IMR-90 (cell line): ENCODE measurements around the gene LRRC10B. TPM values are rescaled to one million over a fixed set of nuclear protein-coding genes. Genes with fewer than 3 reads are reported as not detected.

Source experiments
- ATAC-seq: fragments of 200-7000 bp; cut with Tn5 transposase; 2 replicates; pipeline ENCODE4 v1.9.1; 2020; ENCODE audit warnings: low read depth, mild to moderate bottlenecking, moderate library complexity
- BruUV-seq: library from RNA; stranded (reverse); fragments of 400-500 nt; replicated peaks from 2 replicates; lab custom pipeline; 2021; lab: Mats Ljungman, UMichigan
- CTCF ChIA-PET: fragments of 300-600 bp; formaldehyde crosslinking; extraction: SDS; loops from one replicate; lab custom pipeline; 2021; ENCODE audit warnings: antibody characterized with exemption; lab: Yijun Ruan, JAX
- POLR2A ChIA-PET: fragments of 300-600 bp; sonication (Branson Sonifier 250); formaldehyde crosslinking; loops from one replicate; lab custom pipeline; 2022; ENCODE audit warnings: antibody characterized with exemption; ENCODE audit not compliant: unreplicated experiment; lab: Charles Lee
- DNase-seq: peaks from one replicate; pipeline ENCODE4 v3.0.0; 2013
- H2AFZ ChIP-seq: replicated peaks from 2 replicates; pipeline ENCODE3; 2013; ENCODE audit warnings: low read length, mild to moderate bottlenecking; ENCODE audit not compliant: poor library complexity
- H2AK5ac ChIP-seq: 2 replicates; pipeline ENCODE4 v1.6.1; 2013; ENCODE audit warnings: low read depth, low read length, inconsistent platforms
- H2AK9ac ChIP-seq: replicated peaks from 2 replicates; pipeline ENCODE3; 2013; ENCODE audit warnings: mild to moderate bottlenecking, low read depth, low read length, moderate library complexity; ENCODE audit not compliant: poor library complexity
- H2BK120ac ChIP-seq: 2 replicates; pipeline ENCODE4 v1.6.1; 2013; ENCODE audit warnings: low read depth, low read length, inconsistent platforms
- H2BK15ac ChIP-seq: 3 replicates; pipeline ENCODE4 v1.6.1; 2013; ENCODE audit warnings: low read depth, low read length, inconsistent platforms
- H2BK20ac ChIP-seq: 2 replicates; pipeline ENCODE4 v1.6.1; 2013; ENCODE audit warnings: low read depth, mild to moderate bottlenecking, inconsistent platforms, low read length, moderate library complexity
- H2BK5ac ChIP-seq: 2 replicates; pipeline ENCODE4 v1.6.1; 2013; ENCODE audit warnings: mild to moderate bottlenecking, low read depth, low read length, inconsistent platforms; ENCODE audit not compliant: poor library complexity, severe bottlenecking
- H3K14ac ChIP-seq: replicated peaks from 2 replicates; pipeline ENCODE4 v1.6.1; 2013; ENCODE audit warnings: low read depth, low read length, inconsistent platforms
- H3K18ac ChIP-seq: 2 replicates; pipeline ENCODE4 v1.6.1; 2013; ENCODE audit warnings: low read depth, low read length, control low read depth
- H3K23ac ChIP-seq: 2 replicates; pipeline ENCODE4 v1.6.1; 2013; ENCODE audit warnings: low read depth, low read length, inconsistent platforms
- H3K27ac ChIP-seq: 2 replicates; pipeline ENCODE4 v1.5.1; 2013; ENCODE audit warnings: mild to moderate bottlenecking, control low read depth, low read length; ENCODE audit not compliant: insufficient read depth
- H3K27me3 ChIP-seq: 2 replicates; pipeline ENCODE4 v1.6.1; 2013; ENCODE audit warnings: low read length; ENCODE audit not compliant: control insufficient read depth, insufficient read depth
- H3K36me3 ChIP-seq: 2 replicates; pipeline ENCODE4 v1.6.1; 2013; ENCODE audit warnings: low read length, mixed read lengths; ENCODE audit not compliant: control insufficient read depth, insufficient read depth
- H3K4ac ChIP-seq: 2 replicates; pipeline ENCODE4 v1.6.1; 2013; ENCODE audit warnings: low read depth, low read length, inconsistent platforms
- H3K4me1 ChIP-seq: 2 replicates; pipeline ENCODE4 v1.6.1; 2013; ENCODE audit warnings: low read length, mixed read lengths; ENCODE audit not compliant: control insufficient read depth, insufficient read depth
- H3K4me2 ChIP-seq: 2 replicates; pipeline ENCODE4 v1.6.1; 2013; ENCODE audit warnings: low read depth, mild to moderate bottlenecking, control low read depth, low read length, moderate library complexity
- H3K4me3 ChIP-seq: 2 replicates; pipeline ENCODE4 v1.5.1; 2013; ENCODE audit warnings: low read depth, mild to moderate bottlenecking, control low read depth, low read length, moderate library complexity; ENCODE audit not compliant: insufficient read depth
- H3K56ac ChIP-seq: 2 replicates; pipeline ENCODE4 v1.6.1; 2013; ENCODE audit warnings: low read length, inconsistent platforms; ENCODE audit not compliant: insufficient read depth; ENCODE audit errors: extremely low read depth
- H3K79me1 ChIP-seq, 2 experiments: 2 replicates each; pipeline ENCODE4 v1.6.1; 2013; ENCODE audit warnings: low read length in 2 of 2, inconsistent platforms in 1 of 2, low read depth in 1 of 2
- H3K9ac ChIP-seq: 2 replicates; pipeline ENCODE4 v1.6.1; 2013; ENCODE audit warnings: low read depth, low read length, control low read depth
- H3K9me1 ChIP-seq: 2 replicates; pipeline ENCODE4 v1.6.1; 2013; ENCODE audit warnings: low read length, inconsistent platforms; ENCODE audit not compliant: insufficient read depth
- H3K9me3 ChIP-seq: 2 replicates; pipeline ENCODE4 v1.6.1; 2013; ENCODE audit warnings: low read length; ENCODE audit not compliant: control insufficient read depth, insufficient read depth
- H4K20me1 ChIP-seq: 2 replicates; pipeline ENCODE4 v1.6.1; 2013; ENCODE audit warnings: low read length, inconsistent platforms; ENCODE audit not compliant: insufficient read depth
- H4K5ac ChIP-seq: 2 replicates; pipeline ENCODE4 v1.6.1; 2013; ENCODE audit warnings: mild to moderate bottlenecking, low read depth, low read length, control low read depth
- H4K8ac ChIP-seq, 2 experiments: 2 replicates each; pipeline ENCODE4 v1.6.1; 2013; ENCODE audit warnings: low read depth in 2 of 2, low read length in 2 of 2, control low read depth in 1 of 2, inconsistent platforms in 1 of 2
- H4K91ac ChIP-seq: 2 replicates; pipeline ENCODE4 v1.6.1; 2013; ENCODE audit warnings: low read depth, low read length, inconsistent platforms; ENCODE audit not compliant: insufficient read depth
- BHLHE40 ChIP-seq: fragments of 150-350 bp; IDR thresholded peaks from 2 replicates; pipeline ENCODE4 v1.6.1; 2016; ENCODE audit warnings: mild to moderate bottlenecking, low read depth, low read length
- CTCF ChIP-seq: conservative IDR thresholded peaks from 2 replicates; pipeline ENCODE4 v1.5.1; 2012; ENCODE audit warnings: mild to moderate bottlenecking, low read depth, low read length, improper control_type of control experiment
- ELK1 ChIP-seq: fragments of 150-350 bp; IDR thresholded peaks from 2 replicates; pipeline ENCODE4 v1.6.1; 2016; ENCODE audit warnings: low read depth, mild to moderate bottlenecking, low read length, moderate library complexity, borderline replicate concordance
- MAFK ChIP-seq: IDR thresholded peaks from 2 replicates; pipeline ENCODE4 v1.6.1; 2012; ENCODE audit warnings: low read depth, low read length, improper control_type of control experiment
- MAZ ChIP-seq: IDR thresholded peaks from 2 replicates; pipeline ENCODE4 v1.6.1; 2012; ENCODE audit warnings: low read depth, mild to moderate bottlenecking, low read length, improper control_type of control experiment, moderate library complexity, borderline replicate concordance
- MXI1 ChIP-seq: IDR thresholded peaks from 2 replicates; pipeline ENCODE4 v1.6.1; 2012; ENCODE audit warnings: low read depth, mild to moderate bottlenecking, low read length, moderate library complexity, borderline replicate concordance
- NFE2L2 ChIP-seq: fragments of 150-350 bp; IDR thresholded peaks from 2 replicates; pipeline ENCODE4 v1.6.1; 2016; ENCODE audit warnings: low read depth, mild to moderate bottlenecking, low read length
- POLR2A ChIP-seq: IDR thresholded peaks from 2 replicates; pipeline ENCODE4 v1.6.1; 2012; ENCODE audit warnings: mild to moderate bottlenecking, low read depth, low read length
- RCOR1 ChIP-seq: IDR thresholded peaks from 2 replicates; pipeline ENCODE4 v1.6.1; 2012; ENCODE audit warnings: mild to moderate bottlenecking, low read length, improper control_type of control experiment; ENCODE audit not compliant: insufficient replicate concordance
- RFX5 ChIP-seq: IDR thresholded peaks from 2 replicates; pipeline ENCODE4 v1.8.0; 2012; ENCODE audit warnings: low read depth, mild to moderate bottlenecking, low read length, moderate library complexity
- SMC3 ChIP-seq: fragments of 150-350 bp; IDR thresholded peaks from 2 replicates; pipeline ENCODE4 v1.6.1; 2016; ENCODE audit warnings: low read depth, mild to moderate bottlenecking, antibody characterized with exemption, low read length, moderate library complexity
- WGBS, 2 experiments: methylation state at CpG; one replicate each; pipeline versions ENCODE4 v1.1.5 to v1.1.7; 2013; ENCODE audit warnings: missing lambda C conversion rate in 2 of 2; ENCODE audit not compliant: insufficient read length in 1 of 2; ENCODE audit errors: extremely low coverage in 2 of 2; 5-methylcytosine and 5-hydroxymethylcytosine counted together
- dilution Hi-C: fragments of 300-500 bp; cut with HindIII; formaldehyde crosslinking; loops from one replicate; pipeline ENCODE4 v1.14.3; 2018; ENCODE audit warnings: low sequenced_read_pairs; ENCODE audit not compliant: unreplicated experiment
- in situ Hi-C: fragments of 300-500 bp; cut with MboI; formaldehyde crosslinking; loops from 3 replicates; pipeline ENCODE4 v1.14.3; 2019; ENCODE audit warnings: low sequenced_read_pairs, inconsistent platforms, mixed read lengths
- intact Hi-C: fragments of 100-400 bp; cut with micrococcal nuclease; formaldehyde crosslinking; loops from 2 replicates; pipeline ENCODE4 v1.10.0; 2022
- polyA plus RNA-seq, 3 experiments: library from polyadenylated mRNA; depleted of rRNA; stranded (reverse); fragments of >200 nt; gene quantifications; 2 replicates each; pipeline ENCODE4 v1.2.3, GENCODE V29; 2012; ENCODE audit warnings: low replicate concordance in 1 of 3
- total RNA-seq: library from RNA; depleted of rRNA; stranded (reverse); fragments of >200 nt; gene quantifications from 2 replicates; pipeline ENCODE4 v1.2.3, GENCODE V29; 2012

Gene LRRC10B
- total and polyA plus RNA-seq, 2 of the 4 experiments (the other 2 are of a cell fraction), result not detected

- CTCF ChIA-PET, result no interaction called here
- TF ChIP-seq MAFK (no peak), MXI1 (no peak), POLR2A (no peak), CTCF (no peak), ELK1 (no peak), RFX5 (no peak), SMC3 (no peak), BHLHE40 (no peak), RCOR1 (no peak), NFE2L2 (no peak), MAZ (no peak)
These were observed 14.3 kb downstream of the LRRC10B start for GRCh38 chr11:61522881-61523280.

More at GRCh38 chr11:61522881-61523280, 14.3 kb downstream of the LRRC10B start:
- Histone ChIP-seq H4K5ac (no peak overlapping the region), H2BK5ac (no peak overlapping the region), H2AK9ac (no peak overlapping the region), H3K9me3 (0 out of 2 replicates have a peak, but pooled peaks cover 2% of the 10 kb centered on the region), H3K56ac (no peak overlapping the region), H2BK15ac (no peak overlapping the region), H2BK120ac (no peak overlapping the region), H3K4me2 (no peak overlapping the region), H3K4me1 (no peaks in the 10 kb centered on the region), H3K9me1 (no peaks in the 10 kb centered on the region), H2BK20ac (no peak overlapping the region), H2AK5ac (no peak overlapping the region), H3K23ac (no peak overlapping the region), H3K36me3 (no peaks in the 10 kb centered on the region), H3K27ac (no peak overlapping the region), H3K4me3 (no peak overlapping the region), H3K4ac (no peak overlapping the region), H3K14ac (no peak overlapping the region), H4K8ac (no peak overlapping the region), H3K18ac (no peak overlapping the region), H4K20me1 (no peaks in the 10 kb centered on the region), H3K27me3 (peaks cover 64% of the 10 kb centered on the region), H3K79me1 (no peaks in the 10 kb centered on the region), H4K91ac (no peak overlapping the region), H2AFZ (no peak overlapping the region), H3K9ac (no peak overlapping the region)
- dilution Hi-C loops (no loop called here), in situ Hi-C loops (no loop called here), intact Hi-C loops (no loop called here)
- no peak for ATAC-seq
- WGBS, 2 experiments, result 75% methylated on average over 4 of the region's 15 CpGs; no CpG with 5 or more reads in 1 of the 2 experiments
- BruUV-seq, result no TSS peak
- POLR2A ChIA-PET, result no interaction called here
- no peak for DNase-seq
